HL-60 (cell line): ENCODE measurements around the gene FMO3.

Source experiments
- DNase-seq, 2 experiments: peaks; one replicate each; pipeline ENCODE4 v3.0.0-alpha.2; 2010 to 2020; ENCODE audit warnings: low read depth in 1 of 2, low spot score in 1 of 2
- H3K27ac ChIP-seq: fragments of 250-450 bp; sonication (Bioruptor Pico); replicated peaks from 2 replicates; pipeline ENCODE4 v1.5.1; 2020; ENCODE audit warnings: mild to moderate bottlenecking, moderate library complexity
- H3K27me3 ChIP-seq: fragments of 250-450 bp; sonication (Bioruptor Pico); 2 replicates; pipeline ENCODE4 v1.5.1; 2021; ENCODE audit warnings: mild to moderate bottlenecking, moderate library complexity; ENCODE audit not compliant: insufficient read depth, poor library complexity, severe bottlenecking
- H3K4me3 ChIP-seq: replicated peaks from 2 replicates; pipeline ENCODE4 v1.5.1; 2011; ENCODE audit warnings: mild to moderate bottlenecking, control low read depth, low read length; ENCODE audit not compliant: insufficient read depth
- GABPA ChIP-seq: IDR thresholded peaks from 2 replicates; pipeline ENCODE4 v1.6.1; 2012; ENCODE audit warnings: low read depth
- POLR2AphosphoS5 ChIP-seq: IDR thresholded peaks from 2 replicates; pipeline ENCODE4 v1.6.1; 2012; ENCODE audit warnings: low read depth
- SPI1 ChIP-seq: IDR thresholded peaks from 2 replicates; pipeline ENCODE4 v1.6.1; 2012; ENCODE audit warnings: low read depth, mild to moderate bottlenecking, borderline replicate concordance
- TF ChIP-seq, protein P1 (sequence below): IDR thresholded peaks from 2 replicates; pipeline ENCODE4 v1.6.1; 2012; ENCODE audit warnings: low read depth; ENCODE audit not compliant: insufficient replicate concordance
- TF ChIP-seq, protein P2 (sequence below): IDR thresholded peaks from one replicate; pipeline ENCODE4 v1.5.1; 2011; ENCODE audit warnings: low read length, control low read depth, inconsistent platforms; ENCODE audit not compliant: insufficient read depth

FMO3 gene

GRCh38 chr1:171075041-171075440, 15.7 kb upstream of the FMO3 start:
- TF ChIP-seq GABPA: no peak
- TF ChIP-seq, protein P1, sequence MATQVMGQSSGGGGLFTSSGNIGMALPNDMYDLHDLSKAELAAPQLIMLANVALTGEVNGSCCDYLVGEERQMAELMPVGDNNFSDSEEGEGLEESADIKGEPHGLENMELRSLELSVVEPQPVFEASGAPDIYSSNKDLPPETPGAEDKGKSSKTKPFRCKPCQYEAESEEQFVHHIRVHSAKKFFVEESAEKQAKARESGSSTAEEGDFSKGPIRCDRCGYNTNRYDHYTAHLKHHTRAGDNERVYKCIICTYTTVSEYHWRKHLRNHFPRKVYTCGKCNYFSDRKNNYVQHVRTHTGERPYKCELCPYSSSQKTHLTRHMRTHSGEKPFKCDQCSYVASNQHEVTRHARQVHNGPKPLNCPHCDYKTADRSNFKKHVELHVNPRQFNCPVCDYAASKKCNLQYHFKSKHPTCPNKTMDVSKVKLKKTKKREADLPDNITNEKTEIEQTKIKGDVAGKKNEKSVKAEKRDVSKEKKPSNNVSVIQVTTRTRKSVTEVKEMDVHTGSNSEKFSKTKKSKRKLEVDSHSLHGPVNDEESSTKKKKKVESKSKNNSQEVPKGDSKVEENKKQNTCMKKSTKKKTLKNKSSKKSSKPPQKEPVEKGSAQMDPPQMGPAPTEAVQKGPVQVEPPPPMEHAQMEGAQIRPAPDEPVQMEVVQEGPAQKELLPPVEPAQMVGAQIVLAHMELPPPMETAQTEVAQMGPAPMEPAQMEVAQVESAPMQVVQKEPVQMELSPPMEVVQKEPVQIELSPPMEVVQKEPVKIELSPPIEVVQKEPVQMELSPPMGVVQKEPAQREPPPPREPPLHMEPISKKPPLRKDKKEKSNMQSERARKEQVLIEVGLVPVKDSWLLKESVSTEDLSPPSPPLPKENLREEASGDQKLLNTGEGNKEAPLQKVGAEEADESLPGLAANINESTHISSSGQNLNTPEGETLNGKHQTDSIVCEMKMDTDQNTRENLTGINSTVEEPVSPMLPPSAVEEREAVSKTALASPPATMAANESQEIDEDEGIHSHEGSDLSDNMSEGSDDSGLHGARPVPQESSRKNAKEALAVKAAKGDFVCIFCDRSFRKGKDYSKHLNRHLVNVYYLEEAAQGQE: no peak
- TF ChIP-seq, protein P2, sequence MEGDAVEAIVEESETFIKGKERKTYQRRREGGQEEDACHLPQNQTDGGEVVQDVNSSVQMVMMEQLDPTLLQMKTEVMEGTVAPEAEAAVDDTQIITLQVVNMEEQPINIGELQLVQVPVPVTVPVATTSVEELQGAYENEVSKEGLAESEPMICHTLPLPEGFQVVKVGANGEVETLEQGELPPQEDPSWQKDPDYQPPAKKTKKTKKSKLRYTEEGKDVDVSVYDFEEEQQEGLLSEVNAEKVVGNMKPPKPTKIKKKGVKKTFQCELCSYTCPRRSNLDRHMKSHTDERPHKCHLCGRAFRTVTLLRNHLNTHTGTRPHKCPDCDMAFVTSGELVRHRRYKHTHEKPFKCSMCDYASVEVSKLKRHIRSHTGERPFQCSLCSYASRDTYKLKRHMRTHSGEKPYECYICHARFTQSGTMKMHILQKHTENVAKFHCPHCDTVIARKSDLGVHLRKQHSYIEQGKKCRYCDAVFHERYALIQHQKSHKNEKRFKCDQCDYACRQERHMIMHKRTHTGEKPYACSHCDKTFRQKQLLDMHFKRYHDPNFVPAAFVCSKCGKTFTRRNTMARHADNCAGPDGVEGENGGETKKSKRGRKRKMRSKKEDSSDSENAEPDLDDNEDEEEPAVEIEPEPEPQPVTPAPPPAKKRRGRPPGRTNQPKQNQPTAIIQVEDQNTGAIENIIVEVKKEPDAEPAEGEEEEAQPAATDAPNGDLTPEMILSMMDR: no peak
- TF ChIP-seq SPI1: no peak
- no peak for TF ChIP-seq POLR2AphosphoS5
- Histone ChIP-seq H3K4me3 (no peak overlapping the region), H3K27ac (no peak overlapping the region), H3K27me3 (no peaks in the 10 kb centered on the region)
- no peak for DNase-seq

DNA sequence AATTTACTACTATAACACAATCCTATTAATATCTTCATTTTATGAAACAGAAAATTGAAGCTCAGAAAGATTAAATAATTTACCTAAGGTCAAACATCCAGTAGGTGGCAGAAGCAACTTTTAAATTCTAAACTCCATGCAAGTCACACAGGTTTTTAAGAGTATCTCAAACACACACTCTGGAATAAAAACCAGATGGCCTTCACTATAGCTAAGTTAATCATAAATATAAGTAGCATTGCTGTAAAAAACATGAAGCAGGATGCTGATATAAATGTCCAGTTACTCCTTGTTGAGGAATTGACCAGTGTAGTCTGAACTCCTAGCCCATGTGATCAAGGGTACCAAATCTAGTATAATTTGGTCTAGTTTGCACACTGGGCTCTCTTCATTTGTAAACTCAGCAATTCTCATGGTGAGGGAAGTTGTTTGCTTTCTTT, 9.4 kb upstream of the FMO3 start:
- no peaks in the 10 kb centered on the region for H3K27me3 ChIP-seq
- no peak overlapping the region for H3K27ac ChIP-seq
- no peak for DNase-seq
- no peak for TF ChIP-seq GABPA
- TF ChIP-seq, protein P1: no peak
- no peak for TF ChIP-seq SPI1
- TF ChIP-seq POLR2AphosphoS5: no peak
- TF ChIP-seq, protein P2: no peak
- no peak overlapping the region for H3K4me3 ChIP-seq

DNA sequence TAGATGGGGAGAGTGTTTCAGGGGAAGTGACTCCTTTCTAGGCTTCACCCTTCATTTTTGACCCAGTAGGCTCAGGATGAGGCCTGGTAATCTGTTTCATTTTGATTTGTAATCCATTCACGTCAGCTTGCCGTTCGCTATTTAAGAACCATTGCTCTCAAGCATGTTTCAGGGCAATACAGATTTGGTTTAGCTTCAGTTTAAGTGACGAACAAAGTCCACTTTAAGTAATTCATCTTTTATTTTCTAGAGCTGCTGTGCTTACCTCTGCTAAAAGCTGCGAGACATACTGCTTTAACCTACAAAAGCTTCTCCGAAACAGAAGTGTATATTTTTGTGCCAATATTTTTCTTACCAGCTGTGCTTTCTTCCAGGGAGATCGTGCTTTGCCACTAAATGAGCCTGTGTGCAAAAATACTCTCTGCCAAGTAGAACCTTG, 8.9 kb upstream of the FMO3 start:
- no peak for TF ChIP-seq GABPA
- TF ChIP-seq, protein P2: no peak
- no peak for TF ChIP-seq SPI1
- TF ChIP-seq POLR2AphosphoS5: no peak
- TF ChIP-seq, protein P1: no peak
- H3K27ac ChIP-seq: no peak overlapping the region

More for the DNA sequence above, 8.9 kb upstream of the FMO3 start:
- Histone ChIP-seq H3K4me3 (no peak overlapping the region), H3K27me3 (no peaks in the 10 kb centered on the region)
- no peak for DNase-seq
